ENCODE results near the gene TMA16. TPM values are rescaled to one million over a fixed set of nuclear protein-coding genes. Genes with fewer than 3 reads are reported as not detected.
"Not testable (repeated sequence)": the region's sequence is repeated elsewhere in the genome, so short reads cannot be mapped to it uniquely, and the experiment has no call there.

The TMA16 gene
- total RNA-seq, 2 donors from 2014 or later, result 15.8 to 21.3 TPM

DNA sequence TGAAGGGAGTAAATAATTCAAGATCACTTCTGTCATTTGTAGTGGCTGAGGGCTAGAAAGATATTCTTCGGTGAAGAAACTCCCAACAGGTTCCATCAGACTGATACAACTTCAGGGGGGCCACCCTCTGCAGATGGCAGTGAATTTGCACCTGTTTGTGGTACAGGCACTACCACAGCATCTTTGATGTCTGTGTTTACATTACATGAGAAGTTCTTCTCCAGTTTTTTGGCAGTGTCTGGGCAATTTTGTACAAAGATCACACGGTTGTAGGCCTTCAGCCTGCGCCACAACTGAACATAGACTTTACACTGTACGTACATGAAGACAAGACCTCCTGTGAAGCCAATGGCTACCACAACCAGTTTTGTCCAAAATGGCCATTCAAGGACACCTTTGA is 34.2 kb downstream of the TMA16 start:
- no peaks in the 10 kb centered on the region for H3K27me3 ChIP-seq

DNA sequence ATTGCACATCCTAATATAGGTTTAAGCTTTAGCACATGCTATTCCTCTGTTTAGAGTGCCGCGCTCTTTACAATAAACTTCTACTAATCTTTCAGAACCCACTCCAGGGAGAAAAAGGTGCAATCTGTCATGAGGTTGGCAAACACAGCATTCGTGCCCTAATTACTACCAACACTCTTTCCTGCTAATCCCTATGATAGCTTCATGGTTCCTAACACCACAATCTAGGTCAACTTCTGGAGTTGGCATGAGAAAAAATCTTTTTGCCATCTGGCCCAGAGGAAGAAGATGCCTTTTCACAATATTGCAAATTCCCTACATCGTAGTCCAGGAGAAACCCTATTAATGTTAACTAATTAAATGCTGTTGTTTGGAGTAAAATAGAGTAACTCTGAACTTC is 39.6 kb downstream of the TMA16 start:
- no peak overlapping the region for H3K27ac ChIP-seq
- no peak overlapping the region for H3K9ac ChIP-seq (ENCODE audit: low read depth in 2 of 2, low read length in 2 of 2)
- no peaks in the 10 kb centered on the region for H3K9me3 ChIP-seq
- no peaks in the 10 kb centered on the region for H3K27me3 ChIP-seq
- intact Hi-C loops (cut with DNase I), result no loop called here
- H3K4me3 ChIP-seq, result no peak overlapping the region
- H3K4me1 ChIP-seq, result no peaks in the 10 kb centered on the region
- TF ChIP-seq, protein P1, sequence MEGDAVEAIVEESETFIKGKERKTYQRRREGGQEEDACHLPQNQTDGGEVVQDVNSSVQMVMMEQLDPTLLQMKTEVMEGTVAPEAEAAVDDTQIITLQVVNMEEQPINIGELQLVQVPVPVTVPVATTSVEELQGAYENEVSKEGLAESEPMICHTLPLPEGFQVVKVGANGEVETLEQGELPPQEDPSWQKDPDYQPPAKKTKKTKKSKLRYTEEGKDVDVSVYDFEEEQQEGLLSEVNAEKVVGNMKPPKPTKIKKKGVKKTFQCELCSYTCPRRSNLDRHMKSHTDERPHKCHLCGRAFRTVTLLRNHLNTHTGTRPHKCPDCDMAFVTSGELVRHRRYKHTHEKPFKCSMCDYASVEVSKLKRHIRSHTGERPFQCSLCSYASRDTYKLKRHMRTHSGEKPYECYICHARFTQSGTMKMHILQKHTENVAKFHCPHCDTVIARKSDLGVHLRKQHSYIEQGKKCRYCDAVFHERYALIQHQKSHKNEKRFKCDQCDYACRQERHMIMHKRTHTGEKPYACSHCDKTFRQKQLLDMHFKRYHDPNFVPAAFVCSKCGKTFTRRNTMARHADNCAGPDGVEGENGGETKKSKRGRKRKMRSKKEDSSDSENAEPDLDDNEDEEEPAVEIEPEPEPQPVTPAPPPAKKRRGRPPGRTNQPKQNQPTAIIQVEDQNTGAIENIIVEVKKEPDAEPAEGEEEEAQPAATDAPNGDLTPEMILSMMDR (IDR thresholded peaks at IDR 0.05), result no peak
- peaks cover 3% of the 10 kb centered on the region for H3K36me3 ChIP-seq
- no peak for DNase-seq

More for the DNA sequence above, 34.2 kb downstream of the TMA16 start:
- Histone ChIP-seq H3K4me3 (no peak overlapping the region), H3K9ac (ENCODE audit: low read depth in 2 of 2, low read length in 2 of 2) (no peak overlapping the region), H3K36me3 (no peaks in the 10 kb centered on the region), H3K27ac (no peak overlapping the region), H3K9me3 (no peaks in the 10 kb centered on the region), H3K4me1 (no peaks in the 10 kb centered on the region)
- intact Hi-C loops (cut with DNase I), result no loop called here
- TF ChIP-seq, protein P1 (IDR thresholded peaks at IDR 0.05), result no peak
- DNase-seq, result no peak

DNA sequence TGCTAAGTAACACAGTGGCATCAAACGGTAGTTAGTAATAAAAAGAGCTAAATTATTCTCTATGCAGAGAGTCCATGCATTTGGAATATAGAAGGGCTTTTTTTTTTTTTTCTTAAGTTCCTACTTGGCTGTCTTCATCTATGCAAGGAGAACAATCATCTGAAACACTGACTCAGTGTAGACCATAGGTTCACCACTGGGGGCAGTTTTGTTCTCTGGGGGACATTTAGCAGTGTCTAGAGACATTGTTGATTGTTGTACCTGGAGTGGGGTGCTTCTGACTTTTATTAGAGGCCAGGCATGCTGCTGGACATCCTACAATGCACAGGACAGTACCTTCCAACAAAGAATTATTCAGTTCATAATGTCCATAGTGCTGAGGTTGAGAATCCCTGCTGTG is 41.2 kb downstream of the TMA16 start:
- TF ChIP-seq, protein P1 (IDR thresholded peaks at IDR 0.05), result no peak

GRCh38 chr4:163536091-163536490 is 41.6 kb downstream of the TMA16 start:
- intact Hi-C loops (cut with DNase I), result no loop called here
- TF ChIP-seq, protein P1 (IDR thresholded peaks at IDR 0.05), result no peak
- H3K4me3 ChIP-seq, result no peak overlapping the region
- H3K4me1 ChIP-seq, result no peaks in the 10 kb centered on the region
- no peaks in the 10 kb centered on the region for H3K27me3 ChIP-seq
- no peak overlapping the region for H3K27ac ChIP-seq
- H3K9ac ChIP-seq (ENCODE audit: low read depth in 2 of 2, low read length in 2 of 2), result no peak overlapping the region
- no peak for DNase-seq
- no peaks in the 10 kb centered on the region for H3K9me3 ChIP-seq
- H3K36me3 ChIP-seq, result peaks cover 3% of the 10 kb centered on the region

More for the DNA sequence above, 41.2 kb downstream of the TMA16 start:
- Histone ChIP-seq H3K4me3 (no peak overlapping the region), H3K27ac (no peak overlapping the region), H3K4me1 (no peaks in the 10 kb centered on the region), H3K27me3 (no peaks in the 10 kb centered on the region), H3K9ac (ENCODE audit: low read depth in 2 of 2, low read length in 2 of 2) (no peak overlapping the region), H3K9me3 (no peaks in the 10 kb centered on the region), H3K36me3 (peaks cover 3% of the 10 kb centered on the region)
- intact Hi-C loops (cut with DNase I), result no loop called here
- DNase-seq, result no peak

DNA sequence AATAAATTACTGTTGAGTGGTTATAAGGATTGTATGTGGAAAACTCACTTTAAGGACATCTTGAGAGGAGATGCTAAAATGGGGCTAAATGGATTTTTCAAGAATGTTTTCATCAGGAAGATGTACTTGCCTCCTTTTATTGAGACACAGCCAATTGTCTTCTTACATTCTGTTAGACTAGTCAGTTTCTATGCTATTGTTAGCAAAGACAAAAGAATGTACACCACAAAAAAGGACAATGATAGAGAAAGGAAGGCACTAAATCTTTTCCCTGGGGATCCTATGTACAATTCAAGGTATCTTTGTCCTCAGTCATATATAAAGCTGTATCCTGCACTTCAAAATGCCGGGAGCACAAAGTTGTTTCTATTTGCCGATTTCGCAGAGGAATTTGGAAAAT is 42.6 kb downstream of the TMA16 start:
- intact Hi-C loops (cut with DNase I), result no loop called here
- Histone ChIP-seq H3K4me1 (no peaks in the 10 kb centered on the region), H3K4me3 (no peak overlapping the region), H3K27ac (no peak overlapping the region), H3K27me3 (no peaks in the 10 kb centered on the region), H3K9me3 (no peaks in the 10 kb centered on the region), H3K9ac (ENCODE audit: low read depth in 2 of 2, low read length in 2 of 2) (no peak overlapping the region), H3K36me3 (peaks cover 3% of the 10 kb centered on the region)
- no peak for DNase-seq
- TF ChIP-seq, protein P1 (IDR thresholded peaks at IDR 0.05), result no peak

DNA sequence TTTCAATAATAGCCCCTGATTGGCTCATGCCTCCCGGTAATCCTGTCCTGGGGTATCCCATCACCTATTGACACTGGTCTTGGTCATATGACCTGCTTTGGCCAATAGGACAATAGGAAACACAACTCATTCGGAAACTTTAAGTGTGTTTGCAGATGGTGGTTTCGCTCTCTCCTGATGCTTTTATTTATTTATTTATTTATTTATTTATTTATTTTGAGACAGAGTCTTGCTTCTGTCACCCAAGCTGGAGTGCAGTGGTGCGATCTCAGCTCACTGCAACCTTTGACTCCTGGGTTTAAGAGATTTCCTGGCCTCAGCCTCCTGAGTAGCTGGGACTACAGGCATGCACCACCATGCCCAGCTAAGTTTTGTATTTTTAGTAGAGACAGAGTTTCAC is 44.3 kb downstream of the TMA16 start:
- DNase-seq; H3K36me3 ChIP-seq; H3K4me3 ChIP-seq; H3K27ac ChIP-seq; intact Hi-C loops (cut with DNase I); H3K4me1 ChIP-seq; H3K9me3 ChIP-seq; H3K27me3 ChIP-seq; H3K9ac ChIP-seq (ENCODE audit: low read depth in 2 of 2, low read length in 2 of 2): not testable (repeated sequence)

Measured in colonic mucosa (tissue), 4 donors.